Ascending aorta (tissue), 2 donors: ENCODE results near the gene VAMP1. TPM values are rescaled to one million over a fixed set of nuclear protein-coding genes. Genes with fewer than 3 reads are reported as not detected.
A peak's percentile ranks its signal among the peaks of the same experiment; 100 is the strongest.
"Not testable (repeated sequence)": the region's sequence is repeated elsewhere in the genome, so short reads cannot be mapped to it uniquely, and the experiment has no call there.

Experiments used
- DNase-seq, 2 donors: peaks; one replicate each; pipeline ENCODE4 v3.0.0-alpha.2; 2019; ENCODE audit warnings: low spot score in 2 of 2
- H3K27ac ChIP-seq, 2 donors: fragments of 200-600 bp; sonication (generic); one replicate each; pipeline ENCODE4 v1.5.1; 2016 to 2017; ENCODE audit warnings: mild to moderate bottlenecking in 1 of 2
- H3K27me3 ChIP-seq: fragments of 200-600 bp; sonication (generic); one replicate; pipeline ENCODE4 v1.5.1; 2017
- H3K36me3 ChIP-seq, 2 donors: fragments of 200-600 bp; sonication (generic); one replicate each; pipeline ENCODE4 v1.5.1; 2016
- H3K4me1 ChIP-seq, 2 donors: fragments of 200-600 bp; sonication (generic); one replicate each; pipeline ENCODE4 v1.5.1; 2016 to 2017; ENCODE audit warnings: mild to moderate bottlenecking in 1 of 2
- H3K4me3 ChIP-seq, 2 donors: fragments of 200-600 bp; sonication (generic); one replicate each; pipeline ENCODE4 v1.5.1; 2016 to 2017; ENCODE audit warnings: mild to moderate bottlenecking in 1 of 2
- H3K9me3 ChIP-seq, 2 donors: fragments of 200-600 bp; sonication (generic); one replicate each; pipeline ENCODE4 v1.5.1; 2016
- intact Hi-C: fragments of 100-400 bp; cut with DNase I; formaldehyde crosslinking; loops from one replicate; pipeline ENCODE4 v1.15.1; 2023
- total RNA-seq: library from RNA; depleted of rRNA; stranded (reverse); fragments of >200 nt; gene quantifications from one replicate; pipeline ENCODE4 v1.1.0, GENCODE V29; 2016
- TF ChIP-seq, protein P1 (sequence below), 3 experiments: fragments of 200-600 bp in 2 of 3; fragments of 450-650 bp in 1 of 3; sonication (generic) in 2 of 3; IDR thresholded peaks; one replicate each; pipeline ENCODE4 v1.5.1; 2016 to 2019; ENCODE audit warnings: antibody characterized with exemption in 3 of 3, mild to moderate bottlenecking in 1 of 3, moderate library complexity in 1 of 3

The VAMP1 gene
- total RNA-seq, 1 donor from 2014 or later: 17.1 TPM

- TF ChIP-seq, protein P1, sequence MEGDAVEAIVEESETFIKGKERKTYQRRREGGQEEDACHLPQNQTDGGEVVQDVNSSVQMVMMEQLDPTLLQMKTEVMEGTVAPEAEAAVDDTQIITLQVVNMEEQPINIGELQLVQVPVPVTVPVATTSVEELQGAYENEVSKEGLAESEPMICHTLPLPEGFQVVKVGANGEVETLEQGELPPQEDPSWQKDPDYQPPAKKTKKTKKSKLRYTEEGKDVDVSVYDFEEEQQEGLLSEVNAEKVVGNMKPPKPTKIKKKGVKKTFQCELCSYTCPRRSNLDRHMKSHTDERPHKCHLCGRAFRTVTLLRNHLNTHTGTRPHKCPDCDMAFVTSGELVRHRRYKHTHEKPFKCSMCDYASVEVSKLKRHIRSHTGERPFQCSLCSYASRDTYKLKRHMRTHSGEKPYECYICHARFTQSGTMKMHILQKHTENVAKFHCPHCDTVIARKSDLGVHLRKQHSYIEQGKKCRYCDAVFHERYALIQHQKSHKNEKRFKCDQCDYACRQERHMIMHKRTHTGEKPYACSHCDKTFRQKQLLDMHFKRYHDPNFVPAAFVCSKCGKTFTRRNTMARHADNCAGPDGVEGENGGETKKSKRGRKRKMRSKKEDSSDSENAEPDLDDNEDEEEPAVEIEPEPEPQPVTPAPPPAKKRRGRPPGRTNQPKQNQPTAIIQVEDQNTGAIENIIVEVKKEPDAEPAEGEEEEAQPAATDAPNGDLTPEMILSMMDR (IDR thresholded peaks at IDR 0.05): no peak
- intact Hi-C loops: no loop called here
- Histone ChIP-seq H3K4me3 (no peak overlapping the region), H3K27me3 (no peaks in the 10 kb centered on the region), H3K36me3 (peaks cover 0 to 2% of the 10 kb centered on the region in 2 donors), H3K9me3 (no peaks in the 10 kb centered on the region), H3K27ac (no peak overlapping the region), H3K4me1 (peaks cover 0 to 15% of the 10 kb centered on the region in 2 donors)
- peak in 1 of 2 donors; percentile 61 for DNase-seq
Measured at GRCh38 chr12:6434205-6435140, 36.0 kb downstream of the VAMP1 start.

GRCh38 chr12:6432991-6433390 lies 37.5 kb downstream of the VAMP1 start:
- Histone ChIP-seq H3K36me3 (no peaks in the 10 kb centered on the region), H3K4me3 (no peak overlapping the region), H3K27ac (no peak overlapping the region), H3K9me3 (no peaks in the 10 kb centered on the region), H3K4me1 (peaks cover 0 to 15% of the 10 kb centered on the region in 2 donors), H3K27me3 (no peaks in the 10 kb centered on the region)
- TF ChIP-seq, protein P1 (IDR thresholded peaks at IDR 0.05): no peak
- DNase-seq: peak in 1 of 2 donors; percentile 22
- intact Hi-C loops: loop anchor here (1.0 kb wide), 1 partner anchor 18 kb away; no protein-coding TSS in a partner anchor

GRCh38 chr12:6430124-6430989 lies 40.1 kb downstream of the VAMP1 start:
- Histone ChIP-seq H3K9me3 (no peaks in the 10 kb centered on the region), H3K36me3 (no peaks in the 10 kb centered on the region), H3K4me1 (peaks cover 0 to 15% of the 10 kb centered on the region in 2 donors), H3K27me3 (no peaks in the 10 kb centered on the region), H3K27ac (peak overlapping the region; percentile 82 to 91), H3K4me3 (peak overlapping the region; percentile 28 to 55)
- TF ChIP-seq, protein P1 (IDR thresholded peaks at IDR 0.05): no peak
- intact Hi-C loops: loop anchor here (2.0 kb wide), 1 partner anchor 40 kb away; the partner anchor contains the start of gene VAMP1
- DNase-seq: peak; percentile 46 to 97

GRCh38 chr12:6428326-6428725 lies 42.2 kb downstream of the VAMP1 start:
- intact Hi-C loops: no loop called here
- no peak for DNase-seq

DNA sequence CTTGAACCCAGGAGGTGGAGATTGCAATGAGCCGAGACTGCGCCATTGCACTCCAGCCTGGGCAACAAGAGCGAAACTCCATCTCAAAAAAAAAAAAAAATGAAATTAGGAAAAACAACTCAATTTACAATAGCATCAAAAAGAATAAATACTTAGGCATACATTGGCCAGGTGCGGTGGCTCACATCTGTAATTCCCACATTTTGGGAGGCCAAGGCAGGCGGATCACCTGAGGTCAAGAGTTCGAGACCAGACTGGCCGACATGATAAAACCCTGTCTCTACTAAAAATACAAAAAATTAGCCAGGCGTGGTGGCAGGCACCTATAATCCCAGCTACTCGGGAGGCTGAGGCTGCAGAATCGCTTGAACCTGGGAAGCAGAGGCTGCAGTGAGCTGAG lies 42.7 kb downstream of the VAMP1 start:
- intact Hi-C loops: not testable (repeated sequence)

More at GRCh38 chr12:6428326-6428725, 42.2 kb downstream of the VAMP1 start:
- no peaks in the 10 kb centered on the region for H3K36me3 ChIP-seq
- H3K9me3 ChIP-seq: no peaks in the 10 kb centered on the region
- TF ChIP-seq, protein P1 (IDR thresholded peaks at IDR 0.05): no peak
- peaks cover 0 to 18% of the 10 kb centered on the region in 2 donors for H3K4me1 ChIP-seq
- no peak overlapping the region for H3K4me3 ChIP-seq
- no peaks in the 10 kb centered on the region for H3K27me3 ChIP-seq
- H3K27ac ChIP-seq: no peak overlapping the region

More for the DNA sequence above, 42.7 kb downstream of the VAMP1 start:
- H3K27ac ChIP-seq, H3K4me3 ChIP-seq, H3K36me3 ChIP-seq, H3K27me3 ChIP-seq, H3K9me3 ChIP-seq: not testable (repeated sequence)
- peak in 1 of 2 donors; percentile 24 for DNase-seq
- H3K4me1 ChIP-seq: peaks cover 0 to 18% of the 10 kb centered on the region in 2 donors
